ENCODE data around the gene MASP2.
"Not testable (repeated sequence)": the region's sequence is repeated elsewhere in the genome, so short reads cannot be mapped to it uniquely, and the experiment has no call there.

The MASP2 gene

GRCh38 chr1:11046625-11047365 lies at the start of gene MASP2:
TSS of gene MASP2 (minus strand) at chr1:11047239. CDS start at chr1:11047207, 32 bp downstream.
- no peak for DNase-seq (ENCODE audit: low spot score)

DNA sequence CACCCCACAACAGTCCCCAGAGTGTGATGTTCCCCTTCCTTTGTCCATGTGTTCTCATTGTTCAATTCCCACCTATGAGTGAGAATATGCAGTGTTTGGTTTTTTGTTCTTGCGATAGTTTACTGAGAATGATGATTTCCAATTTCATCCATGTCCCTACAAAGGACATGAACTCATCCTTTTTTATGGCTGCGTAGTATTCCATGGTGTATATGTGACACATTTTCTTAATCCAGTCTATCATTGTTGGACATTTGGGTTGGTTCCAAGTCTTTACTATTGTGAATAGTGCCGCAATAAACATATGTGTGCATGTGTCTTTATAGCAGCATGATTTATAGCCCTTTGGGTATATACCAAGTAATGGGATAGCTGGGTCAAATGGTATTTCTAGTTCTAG lies 36.7 kb upstream of the MASP2 start:
- not testable (repeated sequence) for DNase-seq (ENCODE audit: low spot score)

DNA sequence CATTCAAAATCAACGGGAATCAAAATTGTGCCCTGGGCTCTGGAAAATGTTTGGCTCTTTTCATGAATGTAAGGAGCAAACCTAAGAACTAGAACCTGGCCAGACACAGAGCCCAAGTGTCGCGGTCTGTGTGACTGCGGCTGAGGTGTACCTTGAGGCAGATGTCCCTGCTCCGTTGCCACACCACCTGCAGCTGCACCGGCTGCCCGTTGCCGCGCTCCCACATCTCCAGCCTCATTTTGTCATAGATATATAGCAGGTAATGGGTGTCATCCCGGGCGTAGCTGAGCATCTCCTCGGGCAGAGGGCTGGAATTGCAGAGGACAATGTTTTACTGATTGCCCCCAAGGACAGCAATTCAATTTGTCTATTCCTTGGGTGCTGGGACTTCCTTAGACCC lies 33.9 kb upstream of the MASP2 start:
- no peak for DNase-seq (ENCODE audit: low spot score)

GRCh38 chr1:11078631-11079030 lies 31.6 kb upstream of the MASP2 start:
- peak; percentile 49 for DNase-seq (ENCODE audit: low spot score)

DNA sequence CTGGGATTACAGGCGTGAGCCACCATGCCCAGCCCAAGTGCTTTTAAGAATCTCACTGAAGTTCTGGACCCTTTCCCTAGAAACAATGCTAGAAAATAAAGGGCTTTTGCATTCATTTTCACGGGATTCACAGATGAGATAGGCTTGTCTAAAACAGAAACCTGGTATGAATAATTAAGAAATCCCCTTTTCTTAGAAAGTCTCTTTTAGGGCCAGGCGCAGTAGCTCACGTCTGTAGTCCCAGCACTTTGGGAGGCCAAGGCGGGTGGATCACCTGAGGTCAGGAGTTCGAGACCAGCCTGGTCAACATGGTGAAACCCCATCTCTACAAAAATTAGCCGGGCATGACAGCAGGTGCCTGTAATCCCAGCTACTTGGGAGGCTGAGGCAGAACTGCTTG lies 26.4 kb upstream of the MASP2 start:
- not testable (repeated sequence) for DNase-seq (ENCODE audit: low spot score)

GRCh38 chr1:11072216-11072917 lies 25.3 kb upstream of the MASP2 start:
- no peak for DNase-seq (ENCODE audit: low spot score)

- DNase-seq (ENCODE audit: low spot score) = no peak
Observed at GRCh38 chr1:11071463-11072215, 24.6 kb upstream of the MASP2 start.

DNA sequence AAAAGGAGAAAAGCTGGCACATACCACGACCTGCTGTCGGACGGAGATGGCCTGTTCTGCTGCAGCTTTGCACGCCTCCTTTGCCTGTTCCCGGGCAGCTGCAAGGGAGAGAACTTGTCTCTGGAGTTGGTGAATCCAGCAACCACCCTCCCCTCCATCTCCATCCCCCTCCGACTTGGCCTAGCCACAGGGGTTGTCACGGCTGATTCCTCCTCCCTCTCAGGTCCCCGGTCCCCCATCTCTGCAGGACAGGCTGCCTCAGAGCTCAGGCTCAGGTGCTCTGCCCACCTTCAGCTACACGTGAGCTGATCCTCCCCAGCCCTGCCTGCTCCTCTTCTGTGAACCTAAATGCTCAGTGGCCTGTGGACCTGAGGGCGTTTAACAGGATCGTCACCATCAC lies 23.8 kb upstream of the MASP2 start:
- no peak for DNase-seq (ENCODE audit: low spot score)

DNA sequence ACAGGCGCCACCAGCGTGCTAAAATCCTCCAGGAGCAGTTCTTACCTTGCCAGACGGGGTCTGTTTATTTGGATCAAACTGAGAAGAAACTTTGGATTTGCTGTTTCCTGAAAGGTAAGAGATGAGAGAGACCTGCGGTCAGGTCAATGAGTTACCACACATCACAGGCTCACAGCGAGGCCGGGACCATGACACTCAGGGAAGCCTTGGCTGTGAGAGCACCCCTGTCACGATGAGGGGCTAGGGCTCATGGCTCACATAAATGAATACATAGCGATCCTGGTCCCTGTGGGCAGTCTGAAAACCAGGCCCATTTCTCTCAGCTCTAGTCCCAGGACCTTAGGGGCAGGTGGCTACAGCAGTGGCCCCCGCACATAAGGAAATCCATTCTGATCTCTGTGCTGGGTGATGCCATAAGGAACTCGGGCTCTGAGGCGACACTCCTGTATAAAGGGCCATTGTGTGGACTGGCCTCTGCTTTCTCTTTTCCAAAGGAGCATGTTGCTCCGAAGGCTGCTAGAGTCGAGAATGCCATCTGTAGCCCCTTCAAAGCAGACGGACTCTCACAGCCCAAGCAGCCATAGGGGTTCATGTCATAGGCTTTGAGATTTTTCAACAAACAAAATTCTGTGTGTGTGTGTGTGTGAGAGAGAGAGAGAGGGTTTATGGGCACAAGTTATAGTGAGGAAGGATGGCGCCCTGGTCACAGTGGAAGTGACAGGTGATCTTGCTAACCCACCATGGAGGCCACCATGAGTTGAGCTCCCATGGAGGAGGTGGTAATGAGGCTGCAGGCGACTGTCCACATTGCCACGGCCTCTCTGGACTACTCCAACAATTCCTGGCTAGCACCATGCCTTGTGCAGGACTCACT lies 21.8 kb upstream of the MASP2 start:
- DNase-seq (ENCODE audit: low spot score) = no peak

GRCh38 chr1:11067716-11068599 lies 20.9 kb upstream of the MASP2 start:
- no peak for DNase-seq (ENCODE audit: low spot score)

GRCh38 chr1:11065796-11066195 lies 18.8 kb upstream of the MASP2 start:
- DNase-seq (ENCODE audit: low spot score) = no peak

GRCh38 chr1:11064942-11065341 lies 17.9 kb upstream of the MASP2 start:
- DNase-seq (ENCODE audit: low spot score) = no peak

- DNase-seq (ENCODE audit: low spot score) = not testable (repeated sequence)
Observed at GRCh38 chr1:11063937-11064537, 17.0 kb upstream of the MASP2 start.

GRCh38 chr1:11062965-11063401 lies 15.9 kb upstream of the MASP2 start:
- peak; percentile 79 for DNase-seq (ENCODE audit: low spot score)

- no peak for DNase-seq (ENCODE audit: low spot score)
Observed at GRCh38 chr1:11061652-11062365, 14.8 kb upstream of the MASP2 start.

GRCh38 chr1:11059968-11060830 lies 13.2 kb upstream of the MASP2 start, which contains the start of gene SRM:
TSS of gene SRM (minus strand) at chr1:11060018. CDS start at chr1:11059943, 75 bp downstream.
- peak; percentile 99 for DNase-seq (ENCODE audit: low spot score)

DNA sequence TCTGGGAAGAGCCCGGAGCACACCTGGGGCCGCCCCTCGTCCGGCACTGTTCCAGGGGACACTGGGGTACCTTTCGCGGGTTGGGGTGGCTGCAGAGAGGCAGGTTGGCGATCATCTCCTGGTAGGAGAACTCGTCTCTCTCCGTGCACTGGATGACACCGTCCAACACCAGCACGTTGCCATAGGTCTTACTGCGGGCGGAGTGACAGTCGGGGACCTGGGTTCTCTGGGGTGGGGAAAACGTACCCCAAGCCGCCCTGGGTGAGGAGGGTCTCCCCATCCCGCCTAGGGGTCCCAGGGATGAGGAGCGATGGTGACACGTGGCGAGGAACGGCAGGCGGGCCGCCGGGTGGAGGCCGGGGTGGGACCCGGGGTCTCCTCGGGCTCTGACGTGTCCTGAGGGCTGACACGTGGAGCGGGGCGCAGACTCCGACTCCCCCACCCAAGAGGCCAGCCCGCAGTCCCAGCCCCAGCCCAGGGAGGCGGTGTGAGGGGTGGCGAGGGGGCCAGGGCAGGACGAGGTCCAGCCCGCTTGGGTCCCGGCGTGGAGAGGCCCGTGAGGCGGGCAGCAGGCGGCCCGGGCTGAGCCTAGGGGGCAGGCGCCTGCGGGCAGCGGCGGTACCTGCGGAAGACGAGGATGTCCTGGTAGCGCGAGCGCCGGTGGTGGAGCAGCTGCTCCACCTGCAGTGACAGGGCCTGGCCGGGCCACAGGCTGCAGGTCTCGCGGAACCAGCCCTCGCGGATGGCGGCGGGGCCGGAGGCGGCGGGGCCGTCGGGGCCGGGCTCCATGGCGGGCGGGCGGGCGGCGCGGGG lies 12.3 kb upstream of the MASP2 start:
- DNase-seq (ENCODE audit: low spot score) = no peak

Measured in AG20443 (cell line).